Neuron (in vitro differentiated cells): ENCODE data around the gene FEM1B.

ENCODE experiments used
- H2AFZ ChIP-seq: one replicate; pipeline ENCODE4 v1.6.1; 2013; ENCODE audit warnings: low read depth, mild to moderate bottlenecking, inconsistent platforms, low read length, moderate library complexity
- H3K27me3 ChIP-seq: one replicate; pipeline ENCODE4 v1.6.1; 2013; ENCODE audit warnings: low read length; ENCODE audit not compliant: insufficient read depth
- H3K36me3 ChIP-seq: one replicate; pipeline ENCODE4 v1.6.1; 2013; ENCODE audit warnings: low read length; ENCODE audit not compliant: insufficient read depth
- H3K4me1 ChIP-seq: one replicate; pipeline ENCODE4 v1.6.1; 2013; ENCODE audit warnings: low read length; ENCODE audit not compliant: insufficient read depth
- H3K4me3 ChIP-seq: 2 replicates; pipeline ENCODE4 v1.5.1; 2013; ENCODE audit warnings: mild to moderate bottlenecking, low read length, moderate library complexity
- H3K9me3 ChIP-seq: one replicate; pipeline ENCODE4 v1.6.1; 2013; ENCODE audit warnings: low read length

The FEM1B gene

GRCh38 chr15:68335251-68335650, 57.7 kb downstream of the FEM1B start:
- Histone ChIP-seq H2AFZ (no peak overlapping the region), H3K36me3 (no peaks in the 10 kb centered on the region)

GRCh38 chr15:68335655-68336054, 58.1 kb downstream of the FEM1B start:
- peaks cover 4% of the 10 kb centered on the region for H3K4me1 ChIP-seq
- H3K36me3 ChIP-seq, result no peaks in the 10 kb centered on the region

More at GRCh38 chr15:68335251-68335650, 57.7 kb downstream of the FEM1B start:
- H3K9me3 ChIP-seq, result no peaks in the 10 kb centered on the region
- peaks cover 3% of the 10 kb centered on the region for H3K27me3 ChIP-seq
- no peak overlapping the region for H3K4me3 ChIP-seq
- peaks cover 4% of the 10 kb centered on the region for H3K4me1 ChIP-seq

GRCh38 chr15:68336516-68336915, 59.0 kb downstream of the FEM1B start:
- H3K9me3 ChIP-seq, result no peaks in the 10 kb centered on the region
- H3K27me3 ChIP-seq, result peaks cover 4% of the 10 kb centered on the region
- H2AFZ ChIP-seq, result no peak overlapping the region
- H3K4me3 ChIP-seq, result no peak overlapping the region
- no peaks in the 10 kb centered on the region for H3K4me1 ChIP-seq
- H3K36me3 ChIP-seq, result no peaks in the 10 kb centered on the region

More at GRCh38 chr15:68335655-68336054, 58.1 kb downstream of the FEM1B start:
- Histone ChIP-seq H3K27me3 (peaks cover 3% of the 10 kb centered on the region), H3K4me3 (no peak overlapping the region), H2AFZ (no peak overlapping the region), H3K9me3 (no peaks in the 10 kb centered on the region)

GRCh38 chr15:68337826-68338225, 60.3 kb downstream of the FEM1B start:
- Histone ChIP-seq H3K4me1 (no peaks in the 10 kb centered on the region), H3K9me3 (no peaks in the 10 kb centered on the region), H2AFZ (no peak overlapping the region), H3K36me3 (no peaks in the 10 kb centered on the region), H3K4me3 (no peak overlapping the region), H3K27me3 (peaks cover 10% of the 10 kb centered on the region)

GRCh38 chr15:68339481-68339880, 61.9 kb downstream of the FEM1B start:
- no peak overlapping the region for H2AFZ ChIP-seq
- no peaks in the 10 kb centered on the region for H3K9me3 ChIP-seq
- H3K4me3 ChIP-seq, result no peak overlapping the region
- peaks cover 10% of the 10 kb centered on the region for H3K27me3 ChIP-seq
- no peaks in the 10 kb centered on the region for H3K36me3 ChIP-seq
- no peaks in the 10 kb centered on the region for H3K4me1 ChIP-seq

- H3K9me3 ChIP-seq, result no peaks in the 10 kb centered on the region
- no peaks in the 10 kb centered on the region for H3K36me3 ChIP-seq
- H3K4me3 ChIP-seq, result no peak overlapping the region
- H3K27me3 ChIP-seq, result peaks cover 10% of the 10 kb centered on the region
- H3K4me1 ChIP-seq, result no peaks in the 10 kb centered on the region
- H2AFZ ChIP-seq, result no peak overlapping the region
Observed at GRCh38 chr15:68340726-68341671, 63.5 kb downstream of the FEM1B start.

- no peaks in the 10 kb centered on the region for H3K36me3 ChIP-seq
- peaks cover 10% of the 10 kb centered on the region for H3K27me3 ChIP-seq
- no peaks in the 10 kb centered on the region for H3K4me1 ChIP-seq
- H3K4me3 ChIP-seq, result no peak overlapping the region
- no peak overlapping the region for H2AFZ ChIP-seq
- H3K9me3 ChIP-seq, result no peaks in the 10 kb centered on the region
Observed at GRCh38 chr15:68341760-68342725, 64.5 kb downstream of the FEM1B start.

- H2AFZ ChIP-seq, result no peak overlapping the region
- no peaks in the 10 kb centered on the region for H3K4me1 ChIP-seq
- no peaks in the 10 kb centered on the region for H3K9me3 ChIP-seq
- H3K4me3 ChIP-seq, result no peak overlapping the region
- H3K36me3 ChIP-seq, result no peaks in the 10 kb centered on the region
- peaks cover 10% of the 10 kb centered on the region for H3K27me3 ChIP-seq
Observed at GRCh38 chr15:68343579-68344225, 66.2 kb downstream of the FEM1B start.

- H2AFZ ChIP-seq, result no peak overlapping the region
- no peaks in the 10 kb centered on the region for H3K36me3 ChIP-seq
- H3K4me1 ChIP-seq, result no peaks in the 10 kb centered on the region
- H3K4me3 ChIP-seq, result no peak overlapping the region
- no peaks in the 10 kb centered on the region for H3K9me3 ChIP-seq
- H3K27me3 ChIP-seq, result peaks cover 7% of the 10 kb centered on the region
Observed at GRCh38 chr15:68344600-68344999, 67.1 kb downstream of the FEM1B start.
